A673 (cell line): ENCODE measurements around the gene SPECC1. TPM values are rescaled to one million over a fixed set of nuclear protein-coding genes. Genes with fewer than 3 reads are reported as not detected.

Experiments used
- BruUV-seq: library from RNA; stranded (reverse); fragments of 400-500 nt; replicated peaks from 2 replicates; lab custom pipeline; 2021; lab: Mats Ljungman, UMichigan
- CTCF ChIA-PET: fragments of 300-600 bp; sonication (Branson Sonifier 250); formaldehyde crosslinking; loops from one replicate; lab custom pipeline; 2022; ENCODE audit warnings: antibody characterized with exemption; lab: Charles Lee
- POLR2A ChIA-PET: fragments of 300-600 bp; sonication (Branson Sonifier 250); formaldehyde crosslinking; loops from one replicate; lab custom pipeline; 2022; ENCODE audit warnings: antibody characterized with exemption; ENCODE audit not compliant: low non-redundant PET; lab: Charles Lee
- DNase-seq: peaks from one replicate; pipeline ENCODE4 v3.0.0-alpha.2; 2015; ENCODE audit warnings: low spot score
- H3K27ac ChIP-seq: fragments of 200-600 bp; sonication (generic); 2 replicates; pipeline ENCODE4 v1.5.1; 2016; ENCODE audit warnings: mixed run types, low read depth, mild to moderate bottlenecking, mixed read lengths, antibody characterized with exemption, low read length; ENCODE audit not compliant: poor library complexity, severe bottlenecking
- H3K27me3 ChIP-seq: fragments of 200-600 bp; sonication (generic); replicated peaks from 2 replicates; pipeline ENCODE4 v1.6.1; 2017; ENCODE audit warnings: mixed run types, low read depth, mild to moderate bottlenecking, mixed read lengths, antibody characterized with exemption, low read length; ENCODE audit not compliant: insufficient read depth, poor library complexity
- H3K36me3 ChIP-seq: fragments of 200-600 bp; sonication (generic); 2 replicates; pipeline ENCODE4 v1.6.1; 2016; ENCODE audit warnings: mixed run types, mild to moderate bottlenecking, mixed read lengths, antibody characterized with exemption, low read length; ENCODE audit not compliant: insufficient read depth, poor library complexity, severe bottlenecking
- H3K4me1 ChIP-seq: fragments of 200-600 bp; sonication (generic); 2 replicates; pipeline ENCODE4 v1.6.1; 2017; ENCODE audit warnings: mixed run types, mild to moderate bottlenecking, mixed read lengths, antibody characterized with exemption, low read length; ENCODE audit not compliant: insufficient read depth, poor library complexity, severe bottlenecking
- H3K4me3 ChIP-seq: fragments of 200-600 bp; sonication (generic); 2 replicates; pipeline ENCODE4 v1.5.1; 2016; ENCODE audit warnings: low read depth, mixed run types, mild to moderate bottlenecking, mixed read lengths, low read length; ENCODE audit not compliant: poor library complexity, severe bottlenecking
- H3K9me3 ChIP-seq: fragments of 200-600 bp; sonication (generic); 2 replicates; pipeline ENCODE4 v1.6.1; 2016; ENCODE audit warnings: mixed run types, low read depth, mild to moderate bottlenecking, mixed read lengths, antibody characterized with exemption, low read length; ENCODE audit not compliant: poor library complexity, severe bottlenecking
- CTCF ChIP-seq: fragments of 300-800, 200-600 bp; sonication (generic); conservative IDR thresholded peaks from 2 replicates; pipeline ENCODE4 v1.5.1; 2017; ENCODE audit warnings: low read depth, mild to moderate bottlenecking, antibody characterized with exemption, low read length, moderate library complexity, mixed read lengths
- EZH2 ChIP-seq: fragments of 200-600 bp; sonication (generic); IDR thresholded peaks from 2 replicates; pipeline ENCODE4 v1.6.1; 2017; ENCODE audit warnings: borderline replicate concordance, low read depth, mild to moderate bottlenecking, mixed read lengths, antibody characterized with exemption, low read length; ENCODE audit not compliant: poor library complexity, severe bottlenecking
- intact Hi-C: fragments of 100-400 bp; cut with micrococcal nuclease; formaldehyde crosslinking; loops from one replicate; pipeline ENCODE4 v1.10.0; 2022; ENCODE audit not compliant: unreplicated experiment
- total RNA-seq: library from RNA; stranded (reverse); gene quantifications from 2 replicates; pipeline ENCODE4 v1.2.3, GENCODE V29; 2021

Gene SPECC1
- total RNA-seq, 1 experiment from 2014 or later: 5.8 TPM

DNA sequence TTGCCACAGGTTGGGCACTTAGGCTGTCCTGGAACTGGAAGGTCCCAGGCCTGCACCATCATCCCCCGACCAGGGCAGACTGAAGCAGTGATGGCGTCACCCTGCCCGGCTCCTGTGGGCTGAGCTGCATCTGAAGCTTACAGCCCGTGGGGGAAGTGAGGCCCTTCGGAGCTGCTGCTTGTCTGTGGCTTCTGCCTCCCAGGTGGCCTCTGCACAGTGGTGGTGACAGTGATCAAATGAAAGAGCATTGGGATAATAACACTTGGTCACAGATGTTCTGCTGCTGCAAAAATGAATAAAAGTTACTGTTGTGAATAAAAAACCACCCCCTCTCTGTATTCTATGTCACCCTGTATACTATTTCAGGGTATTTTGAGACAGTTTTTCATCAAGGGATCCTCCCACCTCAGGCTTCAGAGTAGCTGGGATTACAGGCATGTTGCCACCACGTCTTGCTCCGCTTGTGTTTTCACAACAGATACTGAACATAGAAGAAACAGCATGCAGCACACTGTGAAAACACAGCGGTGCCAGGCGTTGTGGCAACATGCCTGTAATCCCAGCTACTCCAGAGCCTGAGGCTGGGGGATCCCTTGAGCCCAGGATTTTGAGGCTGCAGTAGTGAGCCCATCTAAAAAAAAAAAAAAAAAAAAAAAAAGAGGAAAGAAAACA lies 293.2 kb downstream of the SPECC1 start:
- DNase-seq: no peak
- Histone ChIP-seq H3K4me3 (no peak overlapping the region), H3K36me3 (no peaks in the 10 kb centered on the region), H3K27me3 (no peaks in the 10 kb centered on the region), H3K9me3 (peaks cover 10% of the 10 kb centered on the region), H3K4me1 (no peaks in the 10 kb centered on the region), H3K27ac (no peak overlapping the region)
- CTCF ChIA-PET: no interaction called here
- intact Hi-C loops: no loop called here
- no TSS peak for BruUV-seq
- TF ChIP-seq EZH2 (no peak), CTCF (no peak)
- POLR2A ChIA-PET: no interaction called here

DNA sequence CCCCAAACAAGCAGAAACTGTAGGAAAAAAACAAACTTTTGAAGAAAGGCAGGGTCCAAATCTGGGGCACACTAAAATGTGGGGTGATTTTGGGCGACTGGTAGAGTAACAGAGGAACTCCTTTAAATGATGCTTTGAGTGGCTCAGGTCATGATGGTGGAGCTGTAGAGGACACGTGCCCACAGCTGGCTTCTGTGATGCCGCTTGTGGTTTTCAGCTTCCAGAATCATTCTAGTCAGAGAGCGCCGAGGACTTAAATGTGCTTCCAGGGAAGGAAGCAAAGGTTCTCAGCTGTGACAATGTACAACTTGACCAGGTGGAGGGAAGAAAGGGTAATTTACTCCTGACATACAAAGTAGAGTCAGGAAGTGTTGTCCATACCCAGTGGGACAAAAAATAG lies 295.8 kb downstream of the SPECC1 start:
- CTCF ChIA-PET: no interaction called here

GRCh38 chr17:20306924-20307323 lies 297.8 kb downstream of the SPECC1 start:
- no peaks in the 10 kb centered on the region for H3K36me3 ChIP-seq
- TF ChIP-seq EZH2 (no peak), CTCF (no peak)
- H3K9me3 ChIP-seq: peaks cover 14% of the 10 kb centered on the region
- no peaks in the 10 kb centered on the region for H3K4me1 ChIP-seq
- no peak overlapping the region for H3K27ac ChIP-seq
- DNase-seq: no peak
- ChIA-PET CTCF (no interaction called here), POLR2A (no interaction called here)
- no TSS peak for BruUV-seq
- intact Hi-C loops: no loop called here
- H3K27me3 ChIP-seq: no peaks in the 10 kb centered on the region
- H3K4me3 ChIP-seq: no peak overlapping the region

More for the DNA sequence above, 295.8 kb downstream of the SPECC1 start:
- intact Hi-C loops: no loop called here
- POLR2A ChIA-PET: no interaction called here
- TF ChIP-seq CTCF (no peak), EZH2 (no peak)
- no peaks in the 10 kb centered on the region for H3K36me3 ChIP-seq
- BruUV-seq: no TSS peak
- no peak overlapping the region for H3K4me3 ChIP-seq
- H3K9me3 ChIP-seq: peaks cover 14% of the 10 kb centered on the region
- no peaks in the 10 kb centered on the region for H3K27me3 ChIP-seq
- H3K27ac ChIP-seq: no peak overlapping the region
- DNase-seq: no peak
- H3K4me1 ChIP-seq: no peaks in the 10 kb centered on the region
